Measurements from ENCODE around the gene ARHGAP40. TPM values are rescaled to one million over a fixed set of nuclear protein-coding genes. Genes with fewer than 3 reads are reported as not detected.

ARHGAP40 gene
- total and polyA plus RNA-seq, 2 of the 13 experiments (the other 11 are each of a cell fraction or from before 2014, with no cell fraction given), result 0.75 to 2.1 TPM

DNA sequence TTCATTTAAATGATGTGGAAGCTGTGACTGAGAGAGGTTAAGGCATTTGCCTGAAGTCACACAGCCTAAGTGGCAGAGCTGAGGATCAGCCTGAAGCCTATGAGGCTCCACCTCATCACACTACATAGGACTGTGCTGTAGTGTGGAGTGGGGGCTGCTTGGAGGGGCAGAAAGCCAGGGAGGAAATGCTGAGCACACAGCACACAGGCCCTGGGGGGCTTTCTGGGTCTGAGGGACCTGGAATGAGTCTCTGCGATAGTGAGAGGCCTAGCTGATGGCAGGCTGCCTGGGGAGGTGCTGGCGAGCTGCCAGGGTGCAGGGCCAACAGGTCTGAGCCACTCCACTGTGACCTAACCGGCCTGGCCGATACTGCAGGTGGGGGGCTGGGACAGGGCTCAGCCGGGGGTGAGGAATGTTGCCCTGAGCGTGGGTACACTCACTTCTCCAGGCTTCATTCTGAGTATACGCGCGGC, 2.2 kb upstream of the ARHGAP40 start (continued):
- TF ChIP-seq RELA (CRISPR knock-in tag; IDR thresholded peaks at IDR 0.05) (0 out of 2 replicates have a peak, but pooled peaks have one; percentile 55), NR2F6 (IDR thresholded peaks at IDR 0.05) (no peak), NR2F6 (CRISPR knock-in tag; IDR thresholded peaks at IDR 0.05) (peak; percentile 53; the same call in 1 of the 2 replicates), MIER3 (CRISPR knock-in tag; IDR thresholded peaks at IDR 0.05; ENCODE audit: borderline replicate concordance) (peak; percentile 54; the same call in 1 of the 2 replicates), CREB1 (IDR thresholded peaks at IDR 0.05) (no peak), CREB1 (CRISPR knock-in tag; IDR thresholded peaks at IDR 0.05) (no peak), KDM6A (CRISPR knock-in tag; IDR thresholded peaks at IDR 0.05; ENCODE audit: low read depth) (no peak), MIXL1 (CRISPR knock-in tag; IDR thresholded peaks at IDR 0.05) (0 out of 2 replicates have a peak, but pooled peaks have one; percentile 17), GATAD2A (CRISPR knock-in tag; IDR thresholded peaks at IDR 0.05) (peak; percentile 43; the same call in 1 of the 2 replicates), HNF4G (IDR thresholded peaks at IDR 0.05; ENCODE audit: borderline replicate concordance, low read depth, low read length) (no peak), HNF4G (CRISPR knock-in tag; IDR thresholded peaks at IDR 0.05; ENCODE audit: borderline replicate concordance, low read depth) (no peak), ZMAT3 (CRISPR knock-in tag; conservative IDR thresholded peaks at IDR 0.05) (no peak), ZNF660 (CRISPR knock-in tag; IDR thresholded peaks at IDR 0.05; ENCODE audit: borderline replicate concordance, low read depth) (no peak), CSRNP1 (CRISPR knock-in tag; IDR thresholded peaks at IDR 0.05) (no peak), SNAI1 (CRISPR knock-in tag; IDR thresholded peaks at IDR 0.05; ENCODE audit: borderline replicate concordance) (no peak), MEF2D (CRISPR knock-in tag; IDR thresholded peaks at IDR 0.05) (no peak), TBP (CRISPR knock-in tag; IDR thresholded peaks at IDR 0.05) (no peak), ZNF567 (CRISPR knock-in tag; IDR thresholded peaks at IDR 0.05; ENCODE audit: borderline replicate concordance) (no peak), HNRNPL (IDR thresholded peaks at IDR 0.05; ENCODE audit: low read depth, low read length) (0 out of 2 replicates have a peak, but pooled peaks have one; percentile 37), ZNF225 (CRISPR knock-in tag; IDR thresholded peaks at IDR 0.05) (no peak)
- TF ChIP-seq, protein P1, sequence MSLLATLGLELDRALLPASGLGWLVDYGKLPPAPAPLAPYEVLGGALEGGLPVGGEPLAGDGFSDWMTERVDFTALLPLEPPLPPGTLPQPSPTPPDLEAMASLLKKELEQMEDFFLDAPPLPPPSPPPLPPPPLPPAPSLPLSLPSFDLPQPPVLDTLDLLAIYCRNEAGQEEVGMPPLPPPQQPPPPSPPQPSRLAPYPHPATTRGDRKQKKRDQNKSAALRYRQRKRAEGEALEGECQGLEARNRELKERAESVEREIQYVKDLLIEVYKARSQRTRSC (CRISPR knock-in tag; IDR thresholded peaks at IDR 0.05; ENCODE audit: low read depth), result no peak
- TF ChIP-seq, protein P2, sequence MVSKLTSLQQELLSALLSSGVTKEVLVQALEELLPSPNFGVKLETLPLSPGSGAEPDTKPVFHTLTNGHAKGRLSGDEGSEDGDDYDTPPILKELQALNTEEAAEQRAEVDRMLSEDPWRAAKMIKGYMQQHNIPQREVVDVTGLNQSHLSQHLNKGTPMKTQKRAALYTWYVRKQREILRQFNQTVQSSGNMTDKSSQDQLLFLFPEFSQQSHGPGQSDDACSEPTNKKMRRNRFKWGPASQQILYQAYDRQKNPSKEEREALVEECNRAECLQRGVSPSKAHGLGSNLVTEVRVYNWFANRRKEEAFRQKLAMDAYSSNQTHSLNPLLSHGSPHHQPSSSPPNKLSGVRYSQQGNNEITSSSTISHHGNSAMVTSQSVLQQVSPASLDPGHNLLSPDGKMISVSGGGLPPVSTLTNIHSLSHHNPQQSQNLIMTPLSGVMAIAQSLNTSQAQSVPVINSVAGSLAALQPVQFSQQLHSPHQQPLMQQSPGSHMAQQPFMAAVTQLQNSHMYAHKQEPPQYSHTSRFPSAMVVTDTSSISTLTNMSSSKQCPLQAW (CRISPR knock-in tag; IDR thresholded peaks at IDR 0.05), result 0 out of 2 replicates have a peak, but pooled peaks have one; percentile 33
- TF ChIP-seq, protein P3, sequence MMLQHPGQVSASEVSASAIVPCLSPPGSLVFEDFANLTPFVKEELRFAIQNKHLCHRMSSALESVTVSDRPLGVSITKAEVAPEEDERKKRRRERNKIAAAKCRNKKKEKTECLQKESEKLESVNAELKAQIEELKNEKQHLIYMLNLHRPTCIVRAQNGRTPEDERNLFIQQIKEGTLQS (CRISPR knock-in tag; IDR thresholded peaks at IDR 0.05), result no peak
